Endodermal cell (in vitro differentiated cells): ENCODE results near the gene DGLUCY. TPM values are rescaled to one million over a fixed set of nuclear protein-coding genes. Genes with fewer than 3 reads are reported as not detected.

Experiments
- DNase-seq: peaks from one replicate; pipeline ENCODE4 v3.0.0-alpha.2; 2017
- H3K27ac ChIP-seq: 2 replicates; pipeline ENCODE4 v1.5.1; 2013; ENCODE audit warnings: mild to moderate bottlenecking, low read depth, low read length, moderate library complexity
- H3K27me3 ChIP-seq: 2 replicates; pipeline ENCODE4 v1.6.1; 2013; ENCODE audit warnings: mild to moderate bottlenecking, low read length, moderate library complexity; ENCODE audit not compliant: insufficient read depth, control insufficient read depth, poor library complexity, severe bottlenecking
- H3K36me3 ChIP-seq: 2 replicates; pipeline ENCODE4 v1.7.0; 2013; ENCODE audit warnings: mild to moderate bottlenecking, low read length, moderate library complexity; ENCODE audit not compliant: control insufficient read depth, insufficient read depth
- H3K4me1 ChIP-seq: one replicate; pipeline ENCODE4 v1.7.0; 2013; ENCODE audit warnings: low read length; ENCODE audit not compliant: control insufficient read depth, insufficient read depth
- H3K4me3 ChIP-seq: 2 replicates; pipeline ENCODE4 v1.5.1; 2013; ENCODE audit warnings: mild to moderate bottlenecking, low read length, moderate library complexity
- H3K9ac ChIP-seq: 2 replicates; pipeline ENCODE4 v1.6.1; 2013; ENCODE audit warnings: mild to moderate bottlenecking, low read length, moderate library complexity; ENCODE audit not compliant: poor library complexity, severe bottlenecking; ENCODE audit errors: extremely low read depth
- H3K9me3 ChIP-seq: 2 replicates; pipeline ENCODE4 v1.6.1; 2013; ENCODE audit warnings: mild to moderate bottlenecking, low read length, moderate library complexity; ENCODE audit not compliant: control insufficient read depth
- H3K27ac Mint-ChIP-seq: 2 replicates; pipeline ENCODE4 v1.8.0; 2020; ENCODE audit warnings: mixed read lengths
- H3K27me3 Mint-ChIP-seq: 2 replicates; pipeline ENCODE4 v1.8.0; 2021; ENCODE audit warnings: mild to moderate bottlenecking, mixed read lengths; ENCODE audit not compliant: insufficient read depth
- H3K36me3 Mint-ChIP-seq: 2 replicates; pipeline ENCODE4 v1.8.0; 2020; ENCODE audit warnings: low read depth, mixed read lengths
- H3K4me1 Mint-ChIP-seq: 2 replicates; pipeline ENCODE4 v1.8.0; 2020; ENCODE audit warnings: mixed read lengths
- H3K4me3 Mint-ChIP-seq: 2 replicates; pipeline ENCODE4 v1.8.0; 2020; ENCODE audit warnings: mild to moderate bottlenecking, moderate library complexity, mixed read lengths
- H3K9me3 Mint-ChIP-seq: 2 replicates; pipeline ENCODE4 v1.8.0; 2020; ENCODE audit warnings: mild to moderate bottlenecking, mixed read lengths
- CTCF ChIP-seq: fragments of 200-600 bp; sonication (generic); conservative IDR thresholded peaks from 2 replicates; pipeline ENCODE4 v1.5.0; 2021; ENCODE audit warnings: antibody characterized with exemption, mild to moderate bottlenecking
- WGBS, 2 experiments: methylation state at CpG; one replicate each; pipeline versions ENCODE4 v1.1.5 to v1.1.7; 2013; ENCODE audit warnings: missing lambda C conversion rate in 2 of 2, mixed read lengths in 1 of 2; ENCODE audit not compliant: insufficient coverage in 1 of 2, insufficient read length in 1 of 2; 5-methylcytosine and 5-hydroxymethylcytosine counted together
- total RNA-seq, 2 donors: library from RNA; stranded (reverse); fragmentation: NEBNext Ultra II Directional in 1 of 2; extraction: Animal tissue kit (Norgen Biotek cat#: 25700) in 1 of 2; gene quantifications; 2 replicates in 1 of 2; 3 replicates in 1 of 2; pipeline ENCODE4 v1.2.1, GENCODE V29; 2021

Gene DGLUCY
- total RNA-seq, 2 donors from 2014 or later: 26.7 to 33.9 TPM

DNA sequence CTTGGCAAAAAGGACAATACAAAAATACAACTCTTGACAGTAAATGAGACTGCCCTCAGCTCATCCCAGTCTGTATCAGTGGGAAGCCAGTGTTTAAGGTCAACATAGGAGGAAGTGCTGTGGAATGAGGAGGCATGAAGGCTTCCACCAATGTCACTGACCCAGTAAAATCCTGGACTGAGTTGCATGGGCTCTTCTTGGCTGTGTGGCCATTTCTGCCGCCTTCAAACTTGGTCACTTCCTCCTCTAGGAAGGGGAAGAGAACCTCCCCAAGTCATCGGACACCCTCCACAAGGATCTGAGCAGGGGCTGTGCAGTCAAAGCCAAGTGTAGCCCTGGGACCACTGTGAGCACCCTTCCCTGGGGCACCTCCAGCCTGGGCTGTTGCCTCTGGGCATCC is 118.7 kb downstream of the DGLUCY start:
- no peak for TF ChIP-seq CTCF
- no peaks in the 10 kb centered on the region for H3K4me1 Mint-ChIP-seq
- no peak for DNase-seq
- H3K27me3 Mint-ChIP-seq: no peaks in the 10 kb centered on the region
- no peaks in the 10 kb centered on the region for H3K4me1 ChIP-seq
- no peaks in the 10 kb centered on the region for H3K27me3 ChIP-seq
- no peak overlapping the region for H3K4me3 Mint-ChIP-seq
- H3K36me3 ChIP-seq: no peaks in the 10 kb centered on the region
- H3K36me3 Mint-ChIP-seq: peaks cover 11% of the 10 kb centered on the region
- H3K27ac Mint-ChIP-seq: no peak overlapping the region
- WGBS, 2 experiments: 93 to 100% methylated on average over 1 to 2 of the region's 2 CpGs
- H3K27ac ChIP-seq: no peak overlapping the region
- no peak overlapping the region for H3K4me3 ChIP-seq
- peaks cover 15% of the 10 kb centered on the region for H3K9me3 ChIP-seq
- no peak overlapping the region for H3K9ac ChIP-seq
- peaks cover 10% of the 10 kb centered on the region for H3K9me3 Mint-ChIP-seq

DNA sequence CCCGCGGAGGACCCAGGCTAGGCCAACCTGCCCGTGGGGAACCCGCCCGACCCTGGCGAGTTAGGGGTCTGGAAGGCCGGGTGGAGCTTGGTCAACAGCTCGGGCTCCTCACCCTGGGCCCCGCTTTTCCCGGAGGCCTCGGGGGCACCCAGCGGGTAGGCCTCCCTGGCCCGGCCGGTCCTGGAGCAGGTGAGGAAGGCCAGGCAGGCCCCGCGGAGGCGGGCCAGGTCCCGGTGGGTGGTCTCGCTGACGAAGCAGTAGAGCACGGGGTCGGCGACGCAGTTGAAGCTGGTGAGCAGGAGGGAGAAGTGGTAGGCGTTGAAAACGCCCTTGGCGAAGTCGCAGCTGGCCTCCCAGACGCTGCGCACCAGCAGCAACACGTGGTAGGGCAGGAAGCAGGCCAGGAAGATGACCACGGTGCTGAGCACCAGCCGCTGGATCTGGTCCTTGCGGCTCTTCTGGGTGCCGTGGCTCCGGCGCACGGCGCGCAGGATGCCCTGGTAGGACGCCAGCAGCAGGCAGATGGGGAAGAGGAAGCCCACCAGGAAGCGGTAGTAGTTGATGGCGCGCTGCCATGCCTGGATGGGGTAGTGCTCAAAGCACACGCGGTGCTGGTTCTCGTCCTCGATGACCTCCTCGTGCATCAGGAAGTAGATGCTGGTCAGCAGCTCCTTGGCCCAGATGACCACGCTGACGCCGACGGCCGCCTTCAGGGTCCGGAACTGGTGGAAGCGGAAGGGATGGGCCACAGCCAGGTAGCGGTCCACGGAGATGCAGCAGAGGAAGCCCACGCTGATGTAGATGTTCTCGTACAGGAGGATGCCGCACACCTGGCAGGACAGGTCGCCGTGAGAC is 120.3 kb downstream of the DGLUCY start:
- Histone ChIP-seq H3K9me3 (peaks cover 15% of the 10 kb centered on the region), H3K27ac (no peak overlapping the region), H3K4me1 (no peaks in the 10 kb centered on the region), H3K36me3 (no peaks in the 10 kb centered on the region), H3K9ac (no peak overlapping the region), H3K4me3 (no peak overlapping the region), H3K27me3 (no peaks in the 10 kb centered on the region)
- DNase-seq: no peak
- Mint-ChIP-seq H3K36me3 (peaks cover 11% of the 10 kb centered on the region), H3K27me3 (peaks cover 2% of the 10 kb centered on the region), H3K27ac (no peak overlapping the region), H3K9me3 (peaks cover 13% of the 10 kb centered on the region), H3K4me3 (no peak overlapping the region), H3K4me1 (no peaks in the 10 kb centered on the region)
- 95 to 97% methylated on average over 43 to 63 of the region's 63 CpGs for WGBS, 2 experiments
- TF ChIP-seq CTCF: no peak

DNA sequence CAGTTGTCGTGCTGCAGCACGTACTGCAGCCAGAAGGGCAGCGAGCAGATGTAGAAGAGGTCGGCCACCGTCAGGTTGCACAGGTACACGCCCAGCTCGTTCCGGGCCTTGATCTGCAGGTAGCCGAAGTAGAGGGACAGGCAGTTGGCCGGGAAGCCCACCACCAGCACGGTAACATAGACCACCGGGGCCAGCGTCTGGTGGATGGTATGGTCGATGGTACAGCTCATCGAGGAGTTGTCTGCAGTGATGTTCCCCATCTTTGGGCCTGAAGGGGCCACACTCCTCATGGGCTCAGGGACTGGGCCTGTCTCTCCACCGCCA is 120.9 kb downstream of the DGLUCY start:
- no peaks in the 10 kb centered on the region for H3K4me1 Mint-ChIP-seq
- peaks cover 19% of the 10 kb centered on the region for H3K9me3 Mint-ChIP-seq
- H3K36me3 ChIP-seq: no peaks in the 10 kb centered on the region
- peaks cover 15% of the 10 kb centered on the region for H3K9me3 ChIP-seq
- no peak overlapping the region for H3K4me3 Mint-ChIP-seq
- no peak overlapping the region for H3K4me3 ChIP-seq
- TF ChIP-seq CTCF: no peak
- H3K27ac Mint-ChIP-seq: no peak overlapping the region
- no peaks in the 10 kb centered on the region for H3K4me1 ChIP-seq
- H3K36me3 Mint-ChIP-seq: peaks cover 10% of the 10 kb centered on the region
- H3K27me3 ChIP-seq: no peaks in the 10 kb centered on the region
- no peak overlapping the region for H3K27ac ChIP-seq
- no peak for DNase-seq
- H3K27me3 Mint-ChIP-seq: peaks cover 5% of the 10 kb centered on the region
- no peak overlapping the region for H3K9ac ChIP-seq
- WGBS, 2 experiments: 94 to 99% methylated on average over 15 to 16 of the region's 16 CpGs
